GM18498 (cell line): ENCODE results near the gene CPLANE2.
"Not testable (repeated sequence)": the region's sequence is repeated elsewhere in the genome, so short reads cannot be mapped to it uniquely, and the experiment has no call there.

Experiments used
- ATAC-seq: cut with Tn5 transposase; IDR thresholded peaks from one replicate; pipeline ENCODE4 v1.9.1; 2021; ENCODE audit warnings: mild to moderate bottlenecking, moderate library complexity; ENCODE audit not compliant: unreplicated experiment

Gene CPLANE2

DNA sequence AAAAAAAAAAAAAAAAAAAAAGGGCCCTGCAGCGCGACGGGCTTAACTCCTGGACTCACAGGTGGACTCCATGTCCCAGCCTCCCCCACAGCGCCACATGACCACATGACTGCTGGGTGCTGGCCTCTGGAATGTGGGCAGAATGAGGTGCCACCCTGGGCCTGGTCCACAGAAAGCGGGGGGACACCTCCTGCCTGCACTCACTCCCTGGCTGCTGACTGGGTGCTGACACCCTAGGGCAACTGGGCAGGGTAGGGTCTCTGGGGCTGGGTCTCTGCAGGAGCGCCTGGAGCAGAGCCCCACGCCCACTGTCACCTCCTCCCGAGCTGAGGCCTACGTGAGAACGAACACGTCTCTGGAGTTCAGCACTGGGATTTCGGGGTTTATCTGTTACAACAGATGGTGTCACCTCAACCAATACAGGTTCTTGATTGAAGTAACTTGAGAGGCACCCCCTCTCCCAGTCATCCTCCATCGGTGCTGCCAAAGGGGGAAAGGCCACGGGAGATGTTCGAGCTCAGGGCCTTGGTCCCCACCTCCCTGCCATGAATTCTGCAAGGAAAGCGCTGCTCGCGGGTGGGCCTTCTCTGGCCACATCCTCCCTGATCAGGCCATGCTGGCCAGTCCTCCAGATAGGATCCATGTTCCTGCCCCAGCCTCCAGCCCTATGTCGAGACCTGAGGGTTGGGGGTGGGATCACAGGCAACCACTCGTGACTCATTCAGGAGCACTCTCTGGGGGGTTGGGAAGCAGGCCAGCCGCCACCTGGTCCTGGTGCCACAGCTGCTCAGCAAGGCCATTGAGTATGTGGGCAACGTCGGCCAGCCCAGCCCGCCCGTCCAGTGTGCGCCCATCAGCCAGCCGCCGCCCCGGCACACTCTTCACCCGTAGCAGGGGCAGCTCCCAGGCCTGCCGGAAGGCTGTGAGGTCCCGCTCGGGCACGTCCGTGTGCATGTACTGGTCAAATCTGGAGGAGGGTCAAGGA, 5.4 kb downstream of the CPLANE2 start:
- ATAC-seq, result no peak

DNA sequence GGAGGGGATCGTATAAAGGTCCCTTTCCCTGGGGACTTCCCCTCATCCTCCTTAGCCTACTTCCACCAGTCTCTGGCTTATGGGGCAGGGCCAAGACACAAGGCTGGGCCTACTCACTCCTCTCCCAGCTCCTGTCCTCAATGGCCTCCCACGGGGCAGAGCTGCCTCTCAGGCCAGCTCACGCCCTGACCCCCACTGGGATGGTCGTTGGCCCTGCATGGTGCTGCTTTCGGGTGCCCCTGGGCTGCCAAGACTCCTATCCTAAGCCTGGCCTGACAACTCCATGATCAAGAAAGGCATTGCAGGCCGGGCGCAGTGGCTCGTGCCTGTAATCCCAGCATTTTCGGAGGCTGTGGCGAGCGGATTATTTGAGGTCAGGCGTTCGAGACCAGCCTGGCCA, 6.2 kb downstream of the CPLANE2 start:
- ATAC-seq, result no peak

DNA sequence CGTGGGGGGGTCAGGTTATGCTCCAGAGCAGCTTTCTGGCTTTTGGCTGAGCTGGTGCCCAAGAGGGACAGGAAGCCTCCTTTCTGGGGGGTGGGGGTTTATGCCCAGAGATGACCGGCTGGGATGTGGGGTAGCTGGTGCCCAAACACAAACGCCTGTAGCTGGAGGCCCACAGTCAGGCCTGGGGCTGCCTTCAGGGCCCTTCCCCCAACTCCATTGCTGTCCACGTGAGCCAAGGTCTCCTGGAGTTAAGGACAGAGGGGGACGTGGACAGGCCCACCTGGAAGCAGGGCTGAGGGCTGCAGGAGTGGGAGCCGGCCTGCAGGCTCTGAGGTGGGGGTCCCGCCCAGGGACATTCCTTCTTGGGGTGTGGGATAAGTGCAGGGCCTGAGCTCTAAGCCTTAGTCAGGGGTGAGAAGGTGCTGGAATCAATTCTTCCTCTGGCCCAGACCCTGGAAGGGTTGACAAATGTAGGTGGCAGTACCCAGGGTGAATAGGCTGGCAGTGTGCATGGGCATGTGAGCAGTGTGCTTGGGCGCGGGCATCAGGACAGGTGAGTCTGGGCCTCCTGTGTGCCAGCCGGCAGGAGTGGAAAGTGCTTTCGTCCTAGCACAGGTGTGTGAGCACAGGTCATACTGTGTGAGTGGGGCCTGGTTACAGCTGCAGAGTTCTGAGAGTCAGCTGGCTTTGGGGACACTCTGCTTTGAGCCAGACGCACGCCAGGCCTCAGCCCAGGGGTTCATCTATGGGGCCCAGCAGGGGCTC, 6.8 kb downstream of the CPLANE2 start:
- ATAC-seq, result no peak

DNA sequence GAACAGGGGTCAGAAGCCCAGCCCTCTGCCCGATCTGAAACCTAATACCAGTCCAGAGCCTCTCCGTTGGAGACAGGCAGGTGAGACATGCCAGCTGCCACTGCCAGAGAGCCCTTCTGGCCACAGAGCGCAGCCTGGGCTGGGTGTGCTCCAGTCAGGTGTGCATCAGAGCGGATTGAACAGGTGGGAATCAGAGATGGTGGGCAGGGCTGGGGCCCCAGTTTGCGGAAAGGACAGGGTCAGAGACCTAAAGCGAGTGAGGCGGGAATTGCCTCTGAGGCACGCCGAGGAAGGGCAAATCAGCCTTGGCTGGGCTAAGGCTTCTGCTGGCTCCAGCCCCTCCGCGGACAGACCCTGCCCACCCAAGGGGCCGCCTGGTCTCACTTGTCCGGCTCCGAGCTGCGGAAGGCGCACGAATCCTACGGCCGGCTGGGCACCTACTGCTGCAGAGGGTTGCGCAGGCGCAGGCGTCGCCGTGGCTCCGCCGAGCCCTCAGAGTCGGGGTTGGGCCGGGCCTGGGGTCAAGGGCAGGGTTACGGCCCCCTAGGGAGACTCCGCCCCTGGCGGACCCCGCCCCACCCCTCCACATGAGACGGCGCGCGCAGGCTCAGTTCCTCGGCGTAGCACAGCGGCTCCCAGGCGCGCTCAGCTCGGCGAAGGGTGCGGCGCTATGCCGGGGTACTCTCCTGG, 10.3 kb downstream of the CPLANE2 start:
- no peak for ATAC-seq

DNA sequence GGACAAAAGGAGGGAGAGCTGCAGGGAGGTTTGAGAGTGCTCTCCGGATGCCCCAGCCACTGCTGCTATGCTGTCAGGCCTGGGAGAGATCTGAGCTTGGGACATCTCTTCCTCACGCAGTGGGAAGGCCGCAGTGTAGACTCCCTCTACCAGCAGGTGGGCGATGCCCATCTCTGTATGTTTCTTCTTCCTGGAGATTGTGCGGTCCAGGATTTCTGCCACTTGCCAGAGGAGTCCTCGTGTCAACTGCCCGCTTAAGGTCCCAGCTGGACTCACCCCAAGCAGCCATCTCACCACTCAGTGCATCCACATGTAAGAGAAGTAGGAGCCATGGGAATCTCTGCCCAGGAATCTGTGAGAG, 10.9 kb downstream of the CPLANE2 start:
- no peak for ATAC-seq

DNA sequence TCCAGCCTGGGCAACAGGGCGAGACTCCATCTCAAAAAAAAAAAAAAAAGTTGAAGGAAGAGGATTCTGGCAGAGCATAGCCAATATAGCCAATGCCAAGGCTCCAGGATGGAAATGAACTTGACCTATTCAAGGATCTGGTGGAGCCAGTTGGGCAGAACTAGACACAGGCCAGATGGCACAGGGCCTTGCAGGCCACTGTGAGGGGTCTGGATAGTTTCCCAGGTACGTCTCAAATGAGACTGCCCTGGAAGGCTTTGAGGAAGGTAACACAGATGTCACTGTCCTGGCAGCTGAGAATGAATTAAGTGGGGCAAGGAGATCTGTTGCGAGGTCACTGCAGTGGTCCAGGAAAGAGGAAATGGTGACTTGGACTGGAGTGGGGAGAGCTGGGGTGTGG, 12.5 kb downstream of the CPLANE2 start:
- ATAC-seq, result no peak

DNA sequence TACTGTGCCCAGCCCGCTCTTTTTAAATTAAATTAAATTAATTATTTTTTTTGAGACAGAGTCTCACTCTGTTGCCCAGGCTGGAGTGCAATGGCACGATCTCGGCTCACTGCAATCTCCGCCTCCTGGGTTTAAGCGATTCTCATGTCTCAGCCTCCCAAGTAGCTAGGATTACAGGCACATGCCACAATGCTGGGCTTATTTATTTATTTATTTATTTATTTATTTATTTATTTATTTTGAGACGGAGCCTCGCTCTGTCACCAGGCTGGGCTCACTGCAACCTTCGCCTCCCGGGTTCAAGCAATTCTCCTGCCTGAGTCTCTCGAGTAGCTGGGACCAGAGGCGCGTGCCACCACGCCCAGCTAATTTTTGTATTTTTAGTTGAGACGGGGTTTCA, 14.3 kb downstream of the CPLANE2 start:
- not testable (repeated sequence) for ATAC-seq

DNA sequence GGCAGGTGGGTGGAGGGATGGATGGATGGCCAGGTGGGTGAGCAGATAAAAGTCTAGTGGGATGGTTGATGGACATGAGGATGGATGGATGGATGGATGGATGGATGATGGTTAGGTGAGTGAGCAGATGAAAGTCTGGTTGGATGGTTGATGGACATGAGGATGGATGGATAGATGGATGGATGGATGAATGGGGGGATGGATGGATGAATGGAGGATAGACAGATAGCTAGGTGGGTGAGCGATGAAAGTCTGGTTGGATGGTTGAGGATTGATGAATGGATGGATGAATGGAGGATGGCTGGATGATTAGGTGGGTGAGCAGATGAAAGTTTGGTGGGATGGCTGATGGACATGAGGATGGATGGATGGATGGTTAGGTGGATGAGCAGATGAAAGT, 15.5 kb downstream of the CPLANE2 start:
- no peak for ATAC-seq

DNA sequence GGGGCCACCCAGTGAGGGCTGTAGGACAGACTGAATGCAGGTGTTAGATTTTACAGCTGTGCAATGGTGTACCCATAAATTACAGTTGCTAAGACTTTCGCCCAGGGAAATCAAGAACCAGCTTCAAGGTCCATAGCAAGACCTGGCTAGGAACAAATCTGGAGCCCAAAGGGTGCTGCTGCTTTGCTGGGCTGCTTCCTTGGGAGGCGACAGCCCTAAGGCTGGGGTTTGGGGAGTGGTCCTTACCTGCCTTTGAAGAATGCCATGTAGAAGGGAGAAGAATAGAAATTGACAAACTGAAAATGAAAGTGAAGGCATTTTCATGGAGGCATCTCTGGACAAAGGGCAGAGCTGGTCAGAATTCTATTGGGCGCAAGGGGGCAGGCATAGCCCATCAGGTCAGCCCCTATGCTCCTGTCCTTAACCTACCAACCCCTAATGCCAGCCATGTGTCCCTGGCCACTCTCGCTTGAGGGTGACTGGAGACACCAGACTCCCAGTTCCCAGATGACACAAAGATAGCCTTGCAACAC, 16.9 kb downstream of the CPLANE2 start:
- ATAC-seq, result no peak

DNA sequence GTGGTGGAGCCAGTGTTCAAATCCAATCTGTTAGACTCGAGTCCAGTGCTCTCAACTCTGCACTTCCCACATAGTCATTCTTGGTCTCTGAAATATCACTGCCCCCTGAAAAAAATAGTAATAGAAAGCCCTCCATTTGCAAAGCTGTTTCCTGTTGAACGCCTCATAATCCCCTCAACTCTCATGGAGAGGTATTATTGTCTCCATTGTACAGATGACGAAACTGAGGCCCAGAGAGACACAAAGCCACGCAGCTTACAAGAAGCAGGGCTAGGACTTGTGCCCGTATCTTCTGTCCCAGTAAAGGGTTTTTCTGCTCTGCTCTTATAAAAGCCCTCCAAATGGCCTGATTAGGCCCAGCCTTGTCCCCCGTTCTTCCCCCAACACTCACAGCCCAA, 18.3 kb downstream of the CPLANE2 start:
- no peak for ATAC-seq

DNA sequence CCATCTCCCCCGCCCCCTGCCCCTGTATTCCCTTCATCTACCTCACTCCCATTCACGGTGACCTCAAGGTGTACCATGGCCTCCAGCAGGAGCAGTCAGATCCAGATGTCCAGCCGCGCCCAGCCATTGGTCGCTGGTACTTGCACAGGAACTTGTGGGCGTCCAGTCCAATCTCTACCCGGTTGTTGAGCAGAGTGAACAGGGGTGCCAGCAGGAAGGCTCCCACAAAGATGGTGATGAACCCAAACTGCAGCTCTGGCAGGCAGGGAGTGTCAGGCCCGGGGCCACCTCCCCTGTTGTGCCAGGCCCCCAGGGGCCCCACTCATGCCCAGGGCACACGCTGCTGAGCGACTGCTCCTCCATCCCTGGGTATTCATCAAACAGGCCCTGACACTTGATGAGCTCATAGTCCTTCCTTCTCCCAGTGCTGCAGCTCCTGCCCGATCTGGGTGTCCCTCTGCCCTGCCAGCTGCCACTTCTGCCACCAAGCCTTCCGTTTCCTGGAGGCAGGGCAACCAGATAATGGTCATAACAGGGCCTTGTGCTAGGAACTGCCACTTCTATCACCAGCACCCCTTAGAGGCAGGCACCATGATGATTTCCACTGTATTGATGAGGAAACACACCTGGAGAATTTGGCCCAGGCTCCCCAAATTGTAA, 18.8 kb downstream of the CPLANE2 start:
- ATAC-seq, result no peak

DNA sequence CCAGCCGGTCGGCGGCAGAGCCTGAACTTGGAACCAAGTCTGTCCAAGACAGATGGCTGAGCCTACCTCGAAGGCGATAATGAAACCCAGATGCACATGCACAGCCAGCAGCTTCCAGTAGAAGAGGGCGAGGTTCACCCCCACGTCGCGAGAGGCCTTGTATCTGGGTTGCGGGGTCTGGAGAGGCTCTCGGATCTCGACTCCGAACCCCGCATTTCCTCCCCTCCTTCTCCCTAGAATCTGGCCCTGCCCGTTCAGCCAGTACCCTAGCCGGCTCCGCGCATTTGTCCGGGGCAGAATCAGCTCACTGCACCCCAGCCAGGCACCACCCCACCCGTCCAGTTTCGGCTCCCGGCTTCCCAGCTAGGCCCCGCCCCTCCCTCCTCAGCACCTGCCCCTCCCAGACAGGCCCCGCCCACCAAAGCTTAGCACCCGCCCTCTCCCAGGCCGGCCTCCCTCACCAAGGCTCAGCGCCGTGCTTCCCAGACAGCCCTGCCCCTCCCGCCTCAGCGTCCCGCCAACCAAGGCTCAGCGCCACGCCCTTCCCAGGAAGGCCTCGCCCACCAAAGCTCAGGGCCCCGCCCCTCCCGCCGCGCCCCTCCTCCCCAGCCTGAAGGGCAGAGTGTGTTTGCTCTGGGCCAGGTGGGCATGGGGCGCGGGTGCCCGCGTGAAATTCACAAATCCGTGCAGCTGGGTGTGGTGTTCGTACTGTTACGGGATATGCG, 19.8 kb downstream of the CPLANE2 start:
- ATAC-seq, result peak; percentile 94

DNA sequence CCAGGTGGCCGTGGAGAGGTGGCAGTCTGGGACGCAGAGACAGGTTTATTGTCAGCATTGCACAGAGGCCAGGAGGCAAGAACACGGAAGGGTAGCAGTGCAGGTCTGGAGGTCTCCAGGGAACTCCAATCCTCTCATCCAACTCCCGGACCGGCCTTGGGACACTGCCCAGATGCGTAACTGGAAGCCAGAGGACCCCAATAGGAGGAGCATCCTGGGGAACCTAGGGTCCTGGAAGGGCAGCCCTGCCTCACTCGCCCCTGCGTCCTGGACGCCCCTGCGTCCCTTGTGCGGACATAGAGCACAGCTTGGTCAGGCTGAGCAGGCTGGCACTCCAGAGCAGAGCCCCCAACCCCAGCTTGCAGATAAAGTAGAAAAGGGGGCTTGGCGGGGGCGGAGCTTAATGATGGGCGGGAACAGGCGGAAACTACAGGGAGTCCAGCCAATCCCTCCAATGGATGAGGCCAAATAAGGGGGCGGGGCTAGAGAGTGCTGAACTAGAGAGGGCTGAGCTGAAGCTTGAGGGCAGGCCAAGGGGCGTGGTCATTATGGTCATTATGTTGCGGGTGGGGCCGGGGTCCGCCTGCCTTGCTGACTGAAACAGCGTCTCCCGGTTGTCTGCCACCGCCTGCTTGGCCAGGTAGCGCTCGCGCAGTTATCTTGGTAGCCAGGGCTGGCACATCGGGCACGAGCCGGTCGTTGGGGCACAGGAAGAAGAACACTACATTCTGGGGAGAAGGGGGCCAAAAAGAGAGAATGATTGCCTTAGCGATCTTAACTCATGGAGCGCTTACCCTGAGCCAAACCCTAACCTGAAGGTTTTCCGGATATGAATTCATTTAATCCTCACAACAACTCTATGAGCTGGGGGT, 20.9 kb downstream of the CPLANE2 start:
- ATAC-seq, result no peak

DNA sequence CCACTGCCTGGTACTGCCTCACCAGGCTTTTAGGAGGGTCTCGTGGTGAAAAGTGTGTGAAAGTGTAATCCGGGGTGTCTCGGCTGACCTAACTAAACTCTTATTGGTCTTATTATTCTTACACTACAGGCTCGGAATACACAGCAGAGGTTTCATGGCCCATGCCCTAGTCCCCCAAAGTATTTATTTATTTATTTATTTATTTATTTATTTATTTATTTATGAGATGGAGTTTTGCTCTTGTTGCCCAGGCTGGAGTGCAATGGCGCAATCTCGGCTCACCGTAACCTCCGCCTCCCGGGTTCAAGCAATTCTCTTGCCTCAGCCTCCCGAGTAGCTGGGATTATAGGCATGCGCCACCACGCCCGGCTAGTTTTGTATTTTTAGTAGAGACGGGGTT, 21.7 kb downstream of the CPLANE2 start:
- ATAC-seq, result not testable (repeated sequence)

DNA sequence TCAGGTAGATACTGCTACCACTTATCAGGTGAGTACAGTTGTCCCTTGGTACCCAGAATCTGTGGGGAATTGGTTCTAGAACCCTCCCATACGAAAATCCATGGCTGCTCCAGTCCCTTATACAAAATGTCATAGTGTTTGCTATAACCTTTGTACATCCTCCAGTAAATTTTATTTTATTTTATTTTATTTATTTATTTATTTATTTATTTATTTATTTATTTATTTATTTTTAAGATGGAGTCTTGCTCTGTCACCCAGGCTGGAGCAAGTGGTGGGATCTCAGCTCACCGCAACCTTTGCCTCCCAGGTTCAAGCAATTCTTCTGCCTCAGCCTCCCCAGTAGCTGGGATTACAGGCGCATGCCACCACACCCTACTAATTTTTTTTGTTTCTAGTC, 23.4 kb downstream of the CPLANE2 start:
- ATAC-seq, result not testable (repeated sequence)

DNA sequence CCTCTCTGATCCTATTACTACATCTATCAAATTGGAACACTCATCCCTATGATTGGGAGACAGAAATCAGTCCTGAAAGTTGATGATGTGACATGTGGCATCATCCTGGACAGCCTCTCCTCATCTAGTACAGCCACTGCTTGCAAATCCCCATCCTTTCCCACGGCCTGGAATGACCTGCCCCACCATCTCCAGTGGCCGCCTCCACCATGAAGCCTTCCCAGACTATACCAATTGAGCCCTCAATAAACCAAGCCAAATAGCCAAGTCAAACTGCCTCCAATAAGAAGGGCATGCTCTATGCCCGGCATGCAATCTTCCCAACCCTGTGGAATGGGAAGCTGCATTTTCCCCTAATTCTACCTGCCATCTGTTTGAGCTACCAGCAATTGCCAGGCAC, 24.0 kb downstream of the CPLANE2 start:
- no peak for ATAC-seq

DNA sequence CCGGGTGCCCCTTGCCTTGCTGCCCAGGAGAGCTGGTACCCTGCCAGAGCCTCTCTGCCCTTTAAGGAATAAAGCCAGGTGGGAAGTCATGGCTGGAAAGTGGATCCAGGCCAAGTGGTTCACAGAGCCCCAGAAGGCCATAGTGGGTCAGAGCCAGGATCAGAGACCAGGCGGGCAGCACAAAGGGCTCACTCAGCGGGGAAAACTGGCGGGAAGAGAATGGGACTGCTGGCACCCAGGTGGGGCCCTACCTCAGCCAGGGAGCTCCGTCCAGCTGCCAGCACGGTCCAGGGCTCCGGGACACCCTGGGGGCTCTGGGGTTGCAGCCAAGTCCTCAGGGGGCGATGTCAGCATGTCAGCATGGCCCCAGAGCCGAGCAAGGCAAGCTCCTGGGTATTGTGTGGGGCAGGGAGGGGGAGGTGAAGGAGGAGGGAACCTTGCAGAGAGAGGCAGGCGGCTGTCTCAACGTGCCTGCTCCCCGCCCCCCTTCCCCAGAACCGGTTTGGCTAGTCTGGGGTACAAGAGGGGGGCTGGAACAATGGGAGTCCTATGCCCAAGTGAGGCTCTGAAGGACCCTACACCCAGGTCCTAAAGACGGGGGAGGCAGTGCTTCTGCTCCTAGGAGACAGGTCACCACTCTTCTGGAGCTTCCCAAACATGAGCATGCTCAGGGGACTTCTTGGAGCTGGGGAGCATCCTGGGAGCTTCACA, 24.6 kb downstream of the CPLANE2 start, which contains the start of gene ARHGEF19:
ARHGEF19 (minus strand) TSS at position 402 of the 711 bp plus-strand sequence. CDS start 3,598 bp downstream, outside the sequence.
- ATAC-seq, result no peak

DNA sequence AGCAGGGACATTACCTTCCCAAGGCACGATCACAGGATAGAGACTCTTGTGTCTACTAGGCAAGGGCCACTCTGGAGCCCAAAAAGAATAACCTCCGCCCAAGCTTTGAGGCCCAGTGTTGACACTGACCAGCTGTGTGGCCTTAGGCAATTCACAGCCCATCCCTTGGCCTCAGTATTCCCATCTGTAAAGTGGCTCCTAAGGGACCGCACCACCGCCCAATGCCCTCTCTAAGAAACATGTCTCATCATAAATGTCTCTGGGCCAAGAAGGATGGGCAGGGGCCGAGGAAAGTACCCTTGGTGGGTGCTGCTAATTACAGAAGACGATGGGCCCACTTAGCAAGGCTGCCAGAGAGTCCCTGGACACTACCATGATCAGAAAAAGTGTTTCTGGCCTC, 25.2 kb downstream of the CPLANE2 start:
- no peak for ATAC-seq
